GM12875 (cell line): ENCODE measurements around the gene TOMM6.

Experiments used
- H3K4me3 ChIP-seq: one replicate; pipeline ENCODE4 v1.5.1; 2011; ENCODE audit warnings: low read depth, low read length, control low read depth
- TF ChIP-seq, protein P1 (sequence below): IDR thresholded peaks from 2 replicates; pipeline ENCODE4 v1.5.1; 2011; ENCODE audit warnings: low read depth, mild to moderate bottlenecking, control low read depth, inconsistent platforms, low read length, moderate library complexity, borderline replicate concordance; ENCODE audit not compliant: insufficient read depth

TOMM6 gene

GRCh38 chr6:41779788-41780550 is 7.5 kb upstream of the TOMM6 start, which contains the start of gene FRS3:
FRS3 (minus strand) TSS chr6:41779900; CDS start chr6:41776987, 2,913 bp downstream.
- TF ChIP-seq, protein P1, sequence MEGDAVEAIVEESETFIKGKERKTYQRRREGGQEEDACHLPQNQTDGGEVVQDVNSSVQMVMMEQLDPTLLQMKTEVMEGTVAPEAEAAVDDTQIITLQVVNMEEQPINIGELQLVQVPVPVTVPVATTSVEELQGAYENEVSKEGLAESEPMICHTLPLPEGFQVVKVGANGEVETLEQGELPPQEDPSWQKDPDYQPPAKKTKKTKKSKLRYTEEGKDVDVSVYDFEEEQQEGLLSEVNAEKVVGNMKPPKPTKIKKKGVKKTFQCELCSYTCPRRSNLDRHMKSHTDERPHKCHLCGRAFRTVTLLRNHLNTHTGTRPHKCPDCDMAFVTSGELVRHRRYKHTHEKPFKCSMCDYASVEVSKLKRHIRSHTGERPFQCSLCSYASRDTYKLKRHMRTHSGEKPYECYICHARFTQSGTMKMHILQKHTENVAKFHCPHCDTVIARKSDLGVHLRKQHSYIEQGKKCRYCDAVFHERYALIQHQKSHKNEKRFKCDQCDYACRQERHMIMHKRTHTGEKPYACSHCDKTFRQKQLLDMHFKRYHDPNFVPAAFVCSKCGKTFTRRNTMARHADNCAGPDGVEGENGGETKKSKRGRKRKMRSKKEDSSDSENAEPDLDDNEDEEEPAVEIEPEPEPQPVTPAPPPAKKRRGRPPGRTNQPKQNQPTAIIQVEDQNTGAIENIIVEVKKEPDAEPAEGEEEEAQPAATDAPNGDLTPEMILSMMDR = peak; percentile 98

DNA sequence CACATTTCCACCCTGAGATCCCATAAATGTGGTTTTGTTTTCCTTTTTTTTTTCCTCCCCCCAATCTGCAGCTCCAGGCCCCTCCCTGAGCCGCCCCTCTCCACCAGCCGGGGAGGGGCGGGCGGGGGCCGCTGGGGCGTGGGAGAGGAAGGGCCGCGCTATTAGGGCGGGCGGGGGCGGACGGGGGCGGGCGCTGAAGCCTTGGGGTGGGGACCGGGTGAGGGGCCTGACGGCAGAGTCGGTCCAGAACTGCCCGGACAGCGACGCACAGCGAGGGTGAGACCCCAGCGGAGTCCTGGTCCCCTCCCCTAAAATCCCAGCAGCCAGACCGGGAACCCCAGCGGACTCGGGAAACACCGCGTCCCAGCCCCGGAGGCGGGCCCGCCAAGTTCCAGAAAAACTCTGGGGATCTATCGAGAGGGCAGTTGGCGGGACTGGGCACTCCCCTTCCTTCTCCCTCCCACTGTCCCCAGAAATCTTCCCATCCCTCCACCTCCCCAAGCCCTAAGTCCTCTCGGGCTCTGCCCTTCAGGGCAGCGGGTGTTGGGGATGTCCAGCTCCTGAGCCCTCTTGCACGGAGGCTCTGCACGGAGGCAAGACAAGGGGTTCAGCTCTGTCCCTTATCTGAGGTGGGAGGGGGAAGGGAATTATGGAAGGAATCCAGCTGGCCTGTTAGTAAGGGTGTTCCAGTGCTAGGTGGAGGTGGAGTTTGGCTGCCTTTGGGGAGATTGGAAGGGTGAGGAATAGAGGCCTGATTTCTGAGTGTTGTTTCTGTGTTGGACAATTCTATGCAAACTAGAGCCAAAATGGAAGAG is 6.7 kb upstream of the TOMM6 start, which contains the start of gene PRICKLE4:
TSS of gene PRICKLE4 (plus strand) at position 232 of the 815 bp plus-strand sequence. CDS start 2,692 bp downstream, outside the sequence.
- TF ChIP-seq, protein P1 = no peak
- peak within 1 kb of the TSS; percentile 62 for H3K4me3 ChIP-seq

More at GRCh38 chr6:41779788-41780550, 7.5 kb upstream of the TOMM6 start, which contains the start of gene FRS3:
- H3K4me3 ChIP-seq = peak within 1 kb of the TSS; percentile 62

DNA sequence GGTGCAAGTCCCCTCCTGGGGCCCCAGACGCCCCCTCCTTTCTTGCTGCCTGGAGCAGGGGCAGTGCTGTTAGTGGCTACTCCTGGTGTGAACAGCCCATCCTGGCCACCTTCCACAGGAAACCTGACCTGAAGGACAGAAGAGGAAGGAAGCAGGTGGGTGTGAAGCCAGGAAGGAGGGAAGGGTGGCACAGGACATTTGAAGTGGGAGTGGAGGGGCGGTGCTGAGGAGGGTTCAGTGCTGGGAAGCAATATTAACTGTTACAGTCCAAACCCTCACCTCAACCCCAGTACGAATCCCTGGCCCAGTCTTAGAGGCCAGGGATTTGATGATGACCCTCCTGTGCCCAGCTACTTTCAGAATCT is 6.1 kb upstream of the TOMM6 start:
- H3K4me3 ChIP-seq = no peak overlapping the region
- TF ChIP-seq, protein P1 = no peak

- no peak overlapping the region for H3K4me3 ChIP-seq
- TF ChIP-seq, protein P1 = no peak
These were observed 4.3 kb upstream of the TOMM6 start for GRCh38 chr6:41783106-41783780.

GRCh38 chr6:41784581-41785171 is 2.8 kb upstream of the TOMM6 start:
- TF ChIP-seq, protein P1 = no peak
- no peak overlapping the region for H3K4me3 ChIP-seq

DNA sequence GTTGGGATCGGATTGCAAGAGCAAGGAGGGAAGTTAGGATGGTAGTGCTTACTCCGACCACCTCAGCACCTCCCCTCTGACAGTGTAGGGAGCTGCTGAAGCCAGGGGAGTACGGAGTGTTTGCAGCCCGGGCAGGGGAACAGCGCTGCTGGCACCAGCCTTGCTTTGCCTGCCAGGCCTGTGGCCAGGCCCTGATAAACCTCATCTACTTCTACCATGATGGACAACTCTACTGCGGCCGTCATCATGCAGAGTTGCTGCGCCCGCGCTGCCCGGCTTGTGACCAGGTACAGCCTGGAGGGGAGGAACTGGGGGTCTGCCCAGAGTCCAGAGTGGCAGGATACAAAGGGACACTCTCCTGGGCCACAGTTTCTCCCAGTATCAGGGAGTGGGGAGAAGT is 2.2 kb upstream of the TOMM6 start:
- no peak overlapping the region for H3K4me3 ChIP-seq
- TF ChIP-seq, protein P1 = no peak
